Measurements from ENCODE around the gene HOXC9.

The HOXC9 gene

DNA sequence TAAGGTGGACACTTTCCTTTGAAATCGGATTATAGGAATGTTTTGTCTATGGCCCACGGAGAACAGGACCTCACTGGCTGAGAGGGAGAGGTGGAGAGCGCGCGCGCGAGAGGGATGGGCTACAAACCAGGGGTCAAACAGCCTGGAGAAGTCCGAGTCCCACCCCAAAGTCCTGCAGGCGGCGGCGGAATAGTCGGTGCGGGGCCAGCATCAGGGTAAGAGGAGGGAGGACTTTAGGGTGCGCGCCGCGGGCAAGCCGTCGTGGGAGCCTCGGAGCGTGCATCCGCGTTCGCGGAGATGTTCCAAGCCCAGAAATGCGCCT is 5.5 kb downstream of the HOXC9 start:
- no peaks in the 10 kb centered on the region for H4K20me1 ChIP-seq (ENCODE audit: insufficient read depth, low read length)

DNA sequence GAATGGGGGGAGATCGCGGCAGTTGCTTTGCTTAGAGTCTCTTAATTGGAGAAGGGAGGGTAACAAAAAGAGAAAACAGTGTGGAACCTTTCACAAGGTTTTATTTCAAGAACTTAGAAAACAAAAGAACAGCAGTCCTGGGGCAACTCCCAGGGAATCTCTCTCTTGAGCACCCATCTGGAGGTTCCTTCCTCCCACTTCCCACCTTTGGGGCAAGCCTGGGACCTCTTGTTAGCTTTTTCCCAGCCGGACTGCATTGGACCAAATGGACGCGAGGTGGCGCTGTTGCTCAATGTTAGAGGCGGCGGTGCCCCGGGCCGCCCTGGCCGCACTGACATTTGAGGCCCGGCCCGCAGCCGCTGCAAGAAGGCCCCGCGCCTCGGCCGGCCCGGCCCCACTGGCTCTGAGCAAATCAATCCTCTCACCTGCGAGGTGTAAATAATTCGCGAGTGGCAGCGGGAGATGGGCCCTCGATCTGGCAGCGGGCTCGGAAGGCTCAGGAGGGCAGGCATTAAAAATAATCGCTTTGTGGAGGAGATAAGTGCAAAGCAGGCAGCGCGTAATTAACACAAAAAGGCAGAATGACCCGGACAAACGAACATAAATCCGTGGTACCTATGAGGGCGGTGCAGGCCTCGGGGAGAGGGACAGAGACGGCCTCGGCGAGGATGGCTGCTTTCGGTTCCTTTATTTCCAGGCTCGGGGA is 6.0 kb downstream of the HOXC9 start:
- Histone ChIP-seq H3K27me3 (ENCODE audit: insufficient read depth, low read length, poor library complexity) (peaks cover 85% of the 10 kb centered on the region), H3K4me1 (ENCODE audit: insufficient read depth, low read length) (peaks cover 8% of the 10 kb centered on the region), H3K9me3 (ENCODE audit: insufficient read depth, low read length, severe bottlenecking) (no peaks in the 10 kb centered on the region), H4K20me1 (ENCODE audit: insufficient read depth, low read length) (no peaks in the 10 kb centered on the region), H3K79me2 (ENCODE audit: insufficient read depth, low read length) (no peaks in the 10 kb centered on the region), H3K9ac (ENCODE audit: low read depth, low read length) (peak overlapping the region; percentile 25), H3K27ac (ENCODE audit: low read length) (no peak overlapping the region), H2AFZ (ENCODE audit: low read depth, low read length) (peak overlapping the region; percentile 55; the same call in 1 of the 2 replicates), H3K4me2 (ENCODE audit: insufficient read depth, low read length) (peak overlapping the region; percentile 39), H3K36me3 (ENCODE audit: insufficient read depth, low read length) (no peaks in the 10 kb centered on the region), H3K4me3 (ENCODE audit: low read depth in 1 of 2, low read length in 2 of 2) (no peak overlapping the region)
- ATAC-seq (ENCODE audit: insufficient read depth, low read depth): peak; percentile 96
- TF ChIP-seq EZH2 (IDR thresholded peaks at IDR 0.05; ENCODE audit: borderline replicate concordance, low read depth, low read length, severe bottlenecking): no peak
- TF ChIP-seq, protein P1, sequence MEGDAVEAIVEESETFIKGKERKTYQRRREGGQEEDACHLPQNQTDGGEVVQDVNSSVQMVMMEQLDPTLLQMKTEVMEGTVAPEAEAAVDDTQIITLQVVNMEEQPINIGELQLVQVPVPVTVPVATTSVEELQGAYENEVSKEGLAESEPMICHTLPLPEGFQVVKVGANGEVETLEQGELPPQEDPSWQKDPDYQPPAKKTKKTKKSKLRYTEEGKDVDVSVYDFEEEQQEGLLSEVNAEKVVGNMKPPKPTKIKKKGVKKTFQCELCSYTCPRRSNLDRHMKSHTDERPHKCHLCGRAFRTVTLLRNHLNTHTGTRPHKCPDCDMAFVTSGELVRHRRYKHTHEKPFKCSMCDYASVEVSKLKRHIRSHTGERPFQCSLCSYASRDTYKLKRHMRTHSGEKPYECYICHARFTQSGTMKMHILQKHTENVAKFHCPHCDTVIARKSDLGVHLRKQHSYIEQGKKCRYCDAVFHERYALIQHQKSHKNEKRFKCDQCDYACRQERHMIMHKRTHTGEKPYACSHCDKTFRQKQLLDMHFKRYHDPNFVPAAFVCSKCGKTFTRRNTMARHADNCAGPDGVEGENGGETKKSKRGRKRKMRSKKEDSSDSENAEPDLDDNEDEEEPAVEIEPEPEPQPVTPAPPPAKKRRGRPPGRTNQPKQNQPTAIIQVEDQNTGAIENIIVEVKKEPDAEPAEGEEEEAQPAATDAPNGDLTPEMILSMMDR (IDR thresholded peaks at IDR 0.05; ENCODE audit: borderline replicate concordance, extremely low read depth, low read length, poor library complexity, severe bottlenecking): peak; percentile 95
- peak; percentile 78 for DNase-seq

More for the DNA sequence above, 5.5 kb downstream of the HOXC9 start:
- no peaks in the 10 kb centered on the region for H3K36me3 ChIP-seq (ENCODE audit: insufficient read depth, low read length)
- H3K4me2 ChIP-seq (ENCODE audit: insufficient read depth, low read length): 0 out of 2 replicates have a peak overlapping the region, but pooled peaks have one; percentile 39
- DNase-seq (no peak), ATAC-seq (ENCODE audit: insufficient read depth, low read depth) (no peak)
- peaks cover 8% of the 10 kb centered on the region for H3K4me1 ChIP-seq (ENCODE audit: insufficient read depth, low read length)
- H3K27ac ChIP-seq (ENCODE audit: low read length): no peak overlapping the region
- peaks cover 80% of the 10 kb centered on the region for H3K27me3 ChIP-seq (ENCODE audit: insufficient read depth, low read length, poor library complexity)
- no peak for TF ChIP-seq EZH2 (IDR thresholded peaks at IDR 0.05; ENCODE audit: borderline replicate concordance, low read depth, low read length, severe bottlenecking)
- TF ChIP-seq, protein P1 (IDR thresholded peaks at IDR 0.05; ENCODE audit: borderline replicate concordance, extremely low read depth, low read length, poor library complexity, severe bottlenecking): no peak
- no peak overlapping the region for H3K4me3 ChIP-seq (ENCODE audit: low read depth in 1 of 2, low read length in 2 of 2)
- H3K9ac ChIP-seq (ENCODE audit: low read depth, low read length): no peak overlapping the region
- H2AFZ ChIP-seq (ENCODE audit: low read depth, low read length): no peak overlapping the region
- H3K79me2 ChIP-seq (ENCODE audit: insufficient read depth, low read length): no peaks in the 10 kb centered on the region
- no peaks in the 10 kb centered on the region for H3K9me3 ChIP-seq (ENCODE audit: insufficient read depth, low read length, severe bottlenecking)

DNA sequence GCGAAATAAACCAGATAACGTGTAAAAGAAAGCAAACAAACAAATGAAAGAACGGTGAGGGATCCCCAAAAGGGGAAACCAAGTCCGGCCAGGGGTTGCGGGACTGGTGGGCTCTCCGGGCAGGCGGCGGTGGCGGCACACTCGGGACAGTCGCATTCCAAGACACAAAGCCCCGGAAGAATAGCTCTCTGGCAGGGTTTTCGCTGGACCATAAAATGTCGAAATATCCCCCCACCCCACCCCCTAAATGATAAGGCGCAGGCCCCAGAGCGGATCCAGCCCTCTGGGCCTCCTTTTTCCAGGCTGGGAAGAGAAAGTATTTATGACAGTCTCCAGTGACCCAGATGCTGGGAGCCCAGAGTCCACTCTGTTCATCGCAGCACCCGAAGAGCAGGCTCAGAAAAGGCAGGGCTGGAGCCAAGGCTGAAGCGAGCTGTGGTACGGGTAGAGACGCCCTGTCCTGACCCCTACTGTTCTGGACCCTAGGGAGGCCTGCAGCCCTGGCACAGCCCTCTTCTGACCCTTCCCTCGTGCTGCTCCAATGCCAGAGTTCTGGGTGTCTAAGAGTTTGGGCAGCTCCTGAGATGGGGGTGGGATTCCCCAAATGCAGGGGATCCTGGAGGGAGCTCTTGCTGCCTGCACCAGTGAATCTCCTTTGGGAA is 6.7 kb downstream of the HOXC9 start:
- Histone ChIP-seq H3K27ac (ENCODE audit: low read length) (no peak overlapping the region), H3K9ac (ENCODE audit: low read depth, low read length) (no peak overlapping the region), H4K20me1 (ENCODE audit: insufficient read depth, low read length) (no peaks in the 10 kb centered on the region), H3K4me1 (ENCODE audit: insufficient read depth, low read length) (peaks cover 8% of the 10 kb centered on the region), H3K4me3 (ENCODE audit: low read depth in 1 of 2, low read length in 2 of 2) (no peak overlapping the region), H2AFZ (ENCODE audit: low read depth, low read length) (no peak overlapping the region), H3K36me3 (ENCODE audit: insufficient read depth, low read length) (no peaks in the 10 kb centered on the region), H3K4me2 (ENCODE audit: insufficient read depth, low read length) (no peak overlapping the region), H3K9me3 (ENCODE audit: insufficient read depth, low read length, severe bottlenecking) (no peaks in the 10 kb centered on the region), H3K79me2 (ENCODE audit: insufficient read depth, low read length) (no peaks in the 10 kb centered on the region), H3K27me3 (ENCODE audit: insufficient read depth, low read length, poor library complexity) (peaks cover 85% of the 10 kb centered on the region)
- DNase-seq: no peak
- TF ChIP-seq, protein P1 (IDR thresholded peaks at IDR 0.05; ENCODE audit: borderline replicate concordance, extremely low read depth, low read length, poor library complexity, severe bottlenecking): no peak
- no peak for TF ChIP-seq EZH2 (IDR thresholded peaks at IDR 0.05; ENCODE audit: borderline replicate concordance, low read depth, low read length, severe bottlenecking)
- no peak for ATAC-seq (ENCODE audit: insufficient read depth, low read depth)
